ENCODE results near the gene SLC66A3. TPM values are rescaled to one million over a fixed set of nuclear protein-coding genes. Genes with fewer than 3 reads are reported as not detected.

SLC66A3 gene
- total and polyA plus RNA-seq, 4 donors, result 6.7 to 17.6 (median 9.3) TPM

GRCh38 chr2:11159574-11160170, 4.4 kb downstream of the SLC66A3 start:
- Histone ChIP-seq H3K27ac (ENCODE audit: low read depth in 1 of 2, low read length in 2 of 2) (no peak overlapping the region), H3K36me3 (ENCODE audit: control insufficient read depth in 4 of 4, insufficient read depth in 3 of 4, low read depth in 1 of 4, low read length in 3 of 4) (no peaks in the 10 kb centered on the region), H3K27me3 (ENCODE audit: control insufficient read depth in 4 of 4, insufficient read depth in 4 of 4, low read length in 3 of 4) (no peaks in the 10 kb centered on the region), H3K4me3 (ENCODE audit: low read depth in 1 of 3, low read length in 3 of 3) (no peak overlapping the region), H3K9me3 (ENCODE audit: control insufficient read depth in 4 of 4, low read length in 3 of 4) (no peaks in the 10 kb centered on the region), H3K4me1 (ENCODE audit: control insufficient read depth in 4 of 4, insufficient read depth in 4 of 4, low read length in 3 of 4) (peaks cover 0 to 10% (median 8%) of the 10 kb centered on the region in 4 donors), H3K9ac (ENCODE audit: low read depth in 1 of 2, low read length in 2 of 2) (no peak overlapping the region)
- DNase-seq (ENCODE audit: low spot score), result no peak
- WGBS, result 97% methylated on average over 14 of the region's 14 CpGs
- TF ChIP-seq FOXA2 (IDR thresholded peaks at IDR 0.05) (no peak), TAF1 (conservative IDR thresholded peaks at IDR 0.05) (no peak), ZBTB33 (IDR thresholded peaks at IDR 0.05) (no peak), NR2F2 (IDR thresholded peaks at IDR 0.05) (no peak), JUND (IDR thresholded peaks at IDR 0.05) (no peak), HNF4A (conservative IDR thresholded peaks at IDR 0.05) (no peak), YY1 (IDR thresholded peaks at IDR 0.05) (no peak), HNF4G (IDR thresholded peaks at IDR 0.05) (no peak), RXRA (IDR thresholded peaks at IDR 0.05) (no peak), GABPA (IDR thresholded peaks at IDR 0.05 in 1 of 2, conservative IDR thresholded peaks at IDR 0.05 in 1 of 2) (no peak)
- TF ChIP-seq, protein P1, sequence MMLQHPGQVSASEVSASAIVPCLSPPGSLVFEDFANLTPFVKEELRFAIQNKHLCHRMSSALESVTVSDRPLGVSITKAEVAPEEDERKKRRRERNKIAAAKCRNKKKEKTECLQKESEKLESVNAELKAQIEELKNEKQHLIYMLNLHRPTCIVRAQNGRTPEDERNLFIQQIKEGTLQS (IDR thresholded peaks at IDR 0.05), result no peak

DNA sequence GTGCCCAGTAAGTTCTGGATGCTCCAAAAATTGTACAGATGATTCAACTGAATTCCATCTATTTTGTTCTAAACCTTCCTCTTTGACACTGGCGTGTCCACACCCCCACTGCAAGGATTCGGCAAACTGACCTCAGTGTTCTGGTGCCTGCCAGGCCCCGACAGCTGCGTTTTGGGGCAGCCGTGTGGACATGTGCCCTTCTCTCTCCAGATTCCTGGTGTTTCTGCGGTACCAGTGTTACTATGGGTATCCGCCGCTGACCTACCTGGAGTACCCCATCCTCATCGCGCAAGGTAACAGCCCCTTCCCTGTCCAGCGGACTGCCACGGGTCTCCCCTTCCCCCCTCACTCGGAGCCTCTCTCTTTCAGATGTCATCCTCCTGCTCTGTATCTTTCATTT, 5.0 kb downstream of the SLC66A3 start:
- no peak for DNase-seq (ENCODE audit: low spot score)
- H3K27ac ChIP-seq (ENCODE audit: low read depth in 1 of 2, low read length in 2 of 2), result no peak overlapping the region
- no peaks in the 10 kb centered on the region for H3K36me3 ChIP-seq (ENCODE audit: control insufficient read depth in 4 of 4, insufficient read depth in 3 of 4, low read depth in 1 of 4, low read length in 3 of 4)
- no peaks in the 10 kb centered on the region for H3K9me3 ChIP-seq (ENCODE audit: control insufficient read depth in 4 of 4, low read length in 3 of 4)
- H3K4me1 ChIP-seq (ENCODE audit: control insufficient read depth in 4 of 4, insufficient read depth in 4 of 4, low read length in 3 of 4), result peaks cover 0 to 9% (median 7%) of the 10 kb centered on the region in 4 donors
- no peak overlapping the region for H3K9ac ChIP-seq (ENCODE audit: low read depth in 1 of 2, low read length in 2 of 2)
- H3K4me3 ChIP-seq (ENCODE audit: low read depth in 1 of 3, low read length in 3 of 3), result no peak overlapping the region
- TF ChIP-seq HNF4G (IDR thresholded peaks at IDR 0.05) (no peak), RXRA (IDR thresholded peaks at IDR 0.05) (no peak), EGR1 (IDR thresholded peaks at IDR 0.05; ENCODE audit: low read depth in 2 of 2) (no peak), RAD21 (IDR thresholded peaks at IDR 0.05) (no peak), TAF1 (conservative IDR thresholded peaks at IDR 0.05) (no peak), REST (IDR thresholded peaks at IDR 0.05) (no peak), FOXA2 (IDR thresholded peaks at IDR 0.05) (no peak), GABPA (IDR thresholded peaks at IDR 0.05 in 1 of 2, conservative IDR thresholded peaks at IDR 0.05 in 1 of 2) (no peak), SP1 (IDR thresholded peaks at IDR 0.05) (no peak), NR2F2 (IDR thresholded peaks at IDR 0.05) (no peak), YY1 (IDR thresholded peaks at IDR 0.05) (no peak), HNF4A (conservative IDR thresholded peaks at IDR 0.05) (no peak), MAX (IDR thresholded peaks at IDR 0.05) (no peak), FOXA1 (IDR thresholded peaks at IDR 0.05) (no peak), JUND (IDR thresholded peaks at IDR 0.05) (no peak), ZBTB33 (IDR thresholded peaks at IDR 0.05) (no peak)
- TF ChIP-seq, protein P2, sequence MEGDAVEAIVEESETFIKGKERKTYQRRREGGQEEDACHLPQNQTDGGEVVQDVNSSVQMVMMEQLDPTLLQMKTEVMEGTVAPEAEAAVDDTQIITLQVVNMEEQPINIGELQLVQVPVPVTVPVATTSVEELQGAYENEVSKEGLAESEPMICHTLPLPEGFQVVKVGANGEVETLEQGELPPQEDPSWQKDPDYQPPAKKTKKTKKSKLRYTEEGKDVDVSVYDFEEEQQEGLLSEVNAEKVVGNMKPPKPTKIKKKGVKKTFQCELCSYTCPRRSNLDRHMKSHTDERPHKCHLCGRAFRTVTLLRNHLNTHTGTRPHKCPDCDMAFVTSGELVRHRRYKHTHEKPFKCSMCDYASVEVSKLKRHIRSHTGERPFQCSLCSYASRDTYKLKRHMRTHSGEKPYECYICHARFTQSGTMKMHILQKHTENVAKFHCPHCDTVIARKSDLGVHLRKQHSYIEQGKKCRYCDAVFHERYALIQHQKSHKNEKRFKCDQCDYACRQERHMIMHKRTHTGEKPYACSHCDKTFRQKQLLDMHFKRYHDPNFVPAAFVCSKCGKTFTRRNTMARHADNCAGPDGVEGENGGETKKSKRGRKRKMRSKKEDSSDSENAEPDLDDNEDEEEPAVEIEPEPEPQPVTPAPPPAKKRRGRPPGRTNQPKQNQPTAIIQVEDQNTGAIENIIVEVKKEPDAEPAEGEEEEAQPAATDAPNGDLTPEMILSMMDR (IDR thresholded peaks at IDR 0.05; ENCODE audit: low read depth, low read length, missing input control), result no peak
- TF ChIP-seq, protein P1 (IDR thresholded peaks at IDR 0.05), result no peak
- 92% methylated on average over 13 of the region's 13 CpGs for WGBS
- no peaks in the 10 kb centered on the region for H3K27me3 ChIP-seq (ENCODE audit: control insufficient read depth in 4 of 4, insufficient read depth in 4 of 4, low read length in 3 of 4)
